Sciatic nerve (tissue), 2 donors: ENCODE data around the gene SLMAP. TPM values are rescaled to one million over a fixed set of nuclear protein-coding genes. Genes with fewer than 3 reads are reported as not detected.
"Not testable (repeated sequence)": the region's sequence is repeated elsewhere in the genome, so short reads cannot be mapped to it uniquely, and the experiment has no call there.

Source experiments
- ATAC-seq: fragments of 200-7000 bp; cut with Tn5 transposase; one replicate; pipeline ENCODE4 v1.9.1; 2020; ENCODE audit warnings: mild to moderate bottlenecking, moderate library complexity
- DNase-seq: peaks from one replicate; pipeline ENCODE4 v3.0.0-alpha.2; 2020; ENCODE audit warnings: low spot score
- intact Hi-C: fragments of 100-400 bp; cut with DNase I; formaldehyde crosslinking; loops from one replicate; pipeline ENCODE4 v1.14.2; 2022
- total RNA-seq: library from RNA; stranded (reverse); fragmentation: NEBNext Ultra II Directional; extraction: Animal tissue kit (Norgen Biotek cat#: 25700); gene quantifications from one replicate; pipeline ENCODE4 v1.2.1, GENCODE V29; 2021
- donor health status: DM: no; HTN: no; CAD: no.
- donor health status: DM: no; HTN: no; CAD: no.

Gene SLMAP
- total RNA-seq, 1 donor from 2014 or later = 111 TPM

- ATAC-seq = no peak
- intact Hi-C loops = no loop called here
- DNase-seq = no peak
These were observed 100.6 kb downstream of the SLMAP start for GRCh38 chr3:57856675-57857074.

GRCh38 chr3:57862894-57863293 lies 106.8 kb downstream of the SLMAP start:
- ATAC-seq (no peak), DNase-seq (no peak)
- intact Hi-C loops = no loop called here

GRCh38 chr3:57863380-57863779 lies 107.3 kb downstream of the SLMAP start:
- DNase-seq (no peak), ATAC-seq (no peak)
- intact Hi-C loops = no loop called here

GRCh38 chr3:57864853-57865252 lies 108.7 kb downstream of the SLMAP start:
- ATAC-seq (no peak), DNase-seq (no peak)
- intact Hi-C loops = no loop called here

GRCh38 chr3:57869110-57869509 lies 113.0 kb downstream of the SLMAP start:
- ATAC-seq, DNase-seq, intact Hi-C loops: not testable (repeated sequence)

- DNase-seq (no peak), ATAC-seq (no peak)
- intact Hi-C loops = no loop called here
These were observed 116.5 kb downstream of the SLMAP start for GRCh38 chr3:57872606-57873005.

- no peak for ATAC-seq
- no peak for DNase-seq
- intact Hi-C loops = no loop called here
These were observed 120.5 kb downstream of the SLMAP start for GRCh38 chr3:57876632-57877031.

- DNase-seq (no peak), ATAC-seq (no peak)
- intact Hi-C loops = no loop called here
These were observed 121.0 kb downstream of the SLMAP start for GRCh38 chr3:57877116-57877515.

GRCh38 chr3:57884436-57884835 lies 128.3 kb downstream of the SLMAP start:
- DNase-seq, intact Hi-C loops, ATAC-seq: not testable (repeated sequence)

GRCh38 chr3:57889807-57890206 lies 133.7 kb downstream of the SLMAP start:
- ATAC-seq (peak; percentile 60), DNase-seq (no peak)
- intact Hi-C loops = no loop called here

- no peak for ATAC-seq
- DNase-seq = no peak
- intact Hi-C loops = no loop called here
These were observed 134.8 kb downstream of the SLMAP start for GRCh38 chr3:57890874-57891273.

GRCh38 chr3:57892423-57892822 lies 136.3 kb downstream of the SLMAP start:
- ATAC-seq (no peak), DNase-seq (no peak)
- intact Hi-C loops = no loop called here

GRCh38 chr3:57893156-57893555 lies 137.0 kb downstream of the SLMAP start:
- intact Hi-C loops = no loop called here

GRCh38 chr3:57893668-57894067 lies 137.6 kb downstream of the SLMAP start:
- intact Hi-C loops = no loop called here
- DNase-seq (no peak), ATAC-seq (no peak)

More at GRCh38 chr3:57893156-57893555, 137.0 kb downstream of the SLMAP start:
- DNase-seq (no peak), ATAC-seq (no peak)

- ATAC-seq = no peak
- DNase-seq = no peak
- intact Hi-C loops = no loop called here
These were observed 139.9 kb downstream of the SLMAP start for GRCh38 chr3:57896031-57896430.

GRCh38 chr3:57896691-57897090 lies 140.6 kb downstream of the SLMAP start:
- DNase-seq = no peak
- intact Hi-C loops = no loop called here
- ATAC-seq = no peak

GRCh38 chr3:57900786-57901185 lies 144.7 kb downstream of the SLMAP start:
- intact Hi-C loops = no loop called here
- ATAC-seq = no peak
- DNase-seq = no peak

- intact Hi-C loops = no loop called here
- DNase-seq (no peak), ATAC-seq (no peak)
These were observed 147.2 kb downstream of the SLMAP start for GRCh38 chr3:57903124-57903890.

- no peak for ATAC-seq
- intact Hi-C loops = no loop called here
- DNase-seq = no peak
These were observed 154.9 kb downstream of the SLMAP start for GRCh38 chr3:57910990-57911389.

- DNase-seq = no peak
- ATAC-seq = no peak
- intact Hi-C loops = no loop called here
These were observed 155.5 kb downstream of the SLMAP start for GRCh38 chr3:57911593-57911992.

GRCh38 chr3:57917601-57918000 lies 161.5 kb downstream of the SLMAP start:
- ATAC-seq (no peak), DNase-seq (no peak)
- intact Hi-C loops = no loop called here
